Esophagus muscularis mucosa (tissue), 4 donors: ENCODE results near the gene GORASP1. TPM values are rescaled to one million over a fixed set of nuclear protein-coding genes. Genes with fewer than 3 reads are reported as not detected.

Experiments
- DNase-seq: peaks from one replicate; pipeline ENCODE4 v3.0.0-alpha.2; 2017; ENCODE audit errors: extremely low spot score
- H3K27ac ChIP-seq, 4 donors: fragments of 200-600 bp; sonication (generic); replicated peaks in 1 of 4; 1 replicate in 3 of 4; 2 replicates in 1 of 4; pipeline ENCODE4 v1.5.1; 2016 to 2019; ENCODE audit warnings: mild to moderate bottlenecking in 1 of 4
- H3K27me3 ChIP-seq, 4 donors: fragments of 200-600 bp; sonication (generic); one replicate each; pipeline versions ENCODE4 v1.5.1 to v1.6.0; 2016 to 2019
- H3K36me3 ChIP-seq, 4 donors: fragments of 200-600 bp; sonication (generic); one replicate each; pipeline ENCODE4 v1.5.1; 2016 to 2019
- H3K4me1 ChIP-seq, 4 donors: fragments of 200-600 bp; sonication (generic); one replicate each; pipeline ENCODE4 v1.5.1; 2016 to 2019
- H3K4me3 ChIP-seq, 4 donors: fragments of 200-600 bp; sonication (generic); 1 replicate in 2 of 4; 2 replicates in 2 of 4; pipeline ENCODE4 v1.5.1; 2016 to 2019; ENCODE audit warnings: mild to moderate bottlenecking in 4 of 4, moderate library complexity in 1 of 4
- H3K9me3 ChIP-seq, 4 donors: fragments of 200-600 bp; sonication (generic); 1 replicate in 3 of 4; 2 replicates in 1 of 4; pipeline ENCODE4 v1.5.1; 2016 to 2019
- EP300 ChIP-seq: sonication (generic); formaldehyde crosslinking; IDR thresholded peaks from one replicate; pipeline ENCODE4 v1.6.1; 2017; ENCODE audit warnings: antibody characterized with exemption
- POLR2A ChIP-seq: fragments of 450-650 bp; IDR thresholded peaks from one replicate; pipeline ENCODE4 v1.6.1; 2017; ENCODE audit warnings: antibody characterized with exemption, moderate library complexity, mild to moderate bottlenecking, low read depth
- POLR2AphosphoS5 ChIP-seq, 2 donors: sonication (generic); formaldehyde crosslinking; IDR thresholded peaks; one replicate each; pipeline ENCODE4 v1.6.1; 2017; ENCODE audit warnings: antibody characterized with exemption in 2 of 2
- WGBS: methylation state at CpG from one replicate; pipeline ENCODE4 v1.1.5; 2018; 5-methylcytosine and 5-hydroxymethylcytosine counted together
- intact Hi-C: fragments of 100-400 bp; cut with DNase I; formaldehyde crosslinking; loops from one replicate; pipeline ENCODE4 v1.15.1; 2023
- total RNA-seq, 4 donors: library from RNA; depleted of rRNA; stranded (reverse); fragments of >200 nt; gene quantifications; one replicate each; pipeline versions ENCODE4 v1.1.0 to v1.2.1, GENCODE V29; 2016
- TF ChIP-seq, protein P1 (sequence below), 3 experiments: fragments of 200-600 bp in 2 of 3; fragments of 450-650 bp in 1 of 3; sonication (generic) in 2 of 3; IDR thresholded peaks; one replicate each; pipeline ENCODE4 v1.5.1; 2017 to 2019; ENCODE audit warnings: antibody characterized with exemption in 3 of 3, mild to moderate bottlenecking in 2 of 3, moderate library complexity in 1 of 3

The GORASP1 gene
- total RNA-seq, 4 donors from 2014 or later = 53.7 to 88.7 (median 67.8) TPM

DNA sequence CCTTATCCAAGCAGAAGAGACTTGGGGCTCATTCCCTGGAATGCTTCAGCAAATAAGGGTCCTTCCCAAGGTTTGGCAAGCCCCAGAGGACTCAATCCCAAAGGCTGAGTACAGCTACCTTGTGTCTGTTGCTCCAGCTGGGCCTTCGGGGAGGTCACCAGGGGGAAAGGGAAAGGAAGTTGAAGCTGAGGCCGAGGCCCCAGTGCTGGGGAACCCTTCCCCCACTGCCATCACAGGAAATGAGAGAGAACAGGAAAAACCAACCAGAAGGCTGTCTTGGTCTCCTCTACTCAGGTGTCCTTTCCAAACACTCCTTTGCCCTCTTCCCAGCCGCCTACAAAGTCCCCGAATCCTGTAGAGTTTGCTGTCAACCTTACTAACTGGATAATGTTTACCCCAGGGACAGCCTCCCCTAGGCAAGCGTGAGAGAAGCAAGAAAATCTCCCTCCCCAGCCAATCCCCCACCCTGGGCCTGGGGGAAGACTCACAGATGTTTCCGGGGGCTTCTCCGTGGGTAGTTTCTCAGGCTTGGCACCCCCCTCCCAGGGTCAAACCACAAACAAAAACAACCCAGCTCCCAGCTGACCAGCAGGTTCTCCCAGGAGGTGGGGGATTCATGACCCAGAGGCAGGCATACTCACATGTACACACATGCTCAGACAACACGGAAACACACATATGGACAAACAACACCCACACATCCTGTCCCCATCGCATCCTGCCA lies 40.4 kb upstream of the GORASP1 start:
- Histone ChIP-seq H3K27me3 (no peaks in the 10 kb centered on the region), H3K4me1 (peaks cover 76 to 90% (median 81%) of the 10 kb centered on the region in 4 donors), H3K36me3 (peaks cover 30 to 38% (median 36%) of the 10 kb centered on the region in 4 donors), H3K4me3 (peak overlapping the region; percentile 25 to 48 (median 29)), H3K9me3 (no peaks in the 10 kb centered on the region), H3K27ac (peak overlapping the region; percentile 99 to 100 (median 100))
- DNase-seq = no peak
- 40% methylated on average over 7 of the region's 9 CpGs for WGBS
- intact Hi-C loops = no loop called here
- TF ChIP-seq POLR2A (no peak), POLR2AphosphoS5 (IDR thresholded peaks at IDR 0.05) (peak in 1 of 2 donors; percentile 28)
- TF ChIP-seq, protein P1, sequence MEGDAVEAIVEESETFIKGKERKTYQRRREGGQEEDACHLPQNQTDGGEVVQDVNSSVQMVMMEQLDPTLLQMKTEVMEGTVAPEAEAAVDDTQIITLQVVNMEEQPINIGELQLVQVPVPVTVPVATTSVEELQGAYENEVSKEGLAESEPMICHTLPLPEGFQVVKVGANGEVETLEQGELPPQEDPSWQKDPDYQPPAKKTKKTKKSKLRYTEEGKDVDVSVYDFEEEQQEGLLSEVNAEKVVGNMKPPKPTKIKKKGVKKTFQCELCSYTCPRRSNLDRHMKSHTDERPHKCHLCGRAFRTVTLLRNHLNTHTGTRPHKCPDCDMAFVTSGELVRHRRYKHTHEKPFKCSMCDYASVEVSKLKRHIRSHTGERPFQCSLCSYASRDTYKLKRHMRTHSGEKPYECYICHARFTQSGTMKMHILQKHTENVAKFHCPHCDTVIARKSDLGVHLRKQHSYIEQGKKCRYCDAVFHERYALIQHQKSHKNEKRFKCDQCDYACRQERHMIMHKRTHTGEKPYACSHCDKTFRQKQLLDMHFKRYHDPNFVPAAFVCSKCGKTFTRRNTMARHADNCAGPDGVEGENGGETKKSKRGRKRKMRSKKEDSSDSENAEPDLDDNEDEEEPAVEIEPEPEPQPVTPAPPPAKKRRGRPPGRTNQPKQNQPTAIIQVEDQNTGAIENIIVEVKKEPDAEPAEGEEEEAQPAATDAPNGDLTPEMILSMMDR (IDR thresholded peaks at IDR 0.05) = no peak

- Histone ChIP-seq H3K36me3 (peaks cover 35 to 48% (median 46%) of the 10 kb centered on the region in 4 donors), H3K4me1 (peaks cover 83 to 95% (median 88%) of the 10 kb centered on the region in 4 donors), H3K27me3 (no peaks in the 10 kb centered on the region), H3K27ac (peak overlapping the region; percentile 99 to 100 (median 100)), H3K9me3 (no peaks in the 10 kb centered on the region), H3K4me3 (peak overlapping the region; percentile 25 to 48 (median 29))
- TF ChIP-seq POLR2AphosphoS5 (IDR thresholded peaks at IDR 0.05) (peak in 1 of 2 donors; percentile 80), POLR2A (no peak), EP300 (no peak)
- TF ChIP-seq, protein P1 (IDR thresholded peaks at IDR 0.05) = no peak
- no peak for DNase-seq
- WGBS = 10% methylated on average over 13 of the region's 15 CpGs
- intact Hi-C loops = no loop called here
Measured at GRCh38 chr3:39146611-39147591, 39.5 kb upstream of the GORASP1 start.

GRCh38 chr3:39146083-39146501 lies 38.7 kb upstream of the GORASP1 start:
- peak overlapping the region; percentile 99 to 100 (median 100) for H3K27ac ChIP-seq
- WGBS = 39% methylated on average over 11 of the region's 11 CpGs
- no peaks in the 10 kb centered on the region for H3K27me3 ChIP-seq
- peaks cover 83 to 95% (median 89%) of the 10 kb centered on the region in 4 donors for H3K4me1 ChIP-seq
- no peak overlapping the region for H3K4me3 ChIP-seq
- no peaks in the 10 kb centered on the region for H3K9me3 ChIP-seq
- intact Hi-C loops = no loop called here
- TF ChIP-seq POLR2A = no peak
- TF ChIP-seq, protein P1 (IDR thresholded peaks at IDR 0.05) = peak in 2 of 3 experiments; percentile 14 to 45
- no peak for TF ChIP-seq EP300
- peak; percentile 21 to 42 for TF ChIP-seq POLR2AphosphoS5 (IDR thresholded peaks at IDR 0.05)
- peaks cover 35 to 56% (median 54%) of the 10 kb centered on the region in 4 donors for H3K36me3 ChIP-seq
- DNase-seq = no peak

- H3K4me3 ChIP-seq = no peak overlapping the region
- 92% methylated on average over 12 of the region's 23 CpGs for WGBS
- intact Hi-C loops = no loop called here
- no peaks in the 10 kb centered on the region for H3K9me3 ChIP-seq
- peaks cover 83 to 95% (median 88%) of the 10 kb centered on the region in 4 donors for H3K4me1 ChIP-seq
- peak overlapping the region in 1 of 4 donors; percentile 11 for H3K27ac ChIP-seq
- peaks cover 35 to 68% (median 63%) of the 10 kb centered on the region in 4 donors for H3K36me3 ChIP-seq
- TF ChIP-seq POLR2AphosphoS5 (IDR thresholded peaks at IDR 0.05) (peak in 1 of 2 donors; percentile 14), POLR2A (no peak), EP300 (no peak)
- no peaks in the 10 kb centered on the region for H3K27me3 ChIP-seq
- no peak for DNase-seq
Measured at GRCh38 chr3:39144748-39145380, 37.4 kb upstream of the GORASP1 start.
